GM23338 (cell line): ENCODE results near the gene TRIM37. TPM values are rescaled to one million over a fixed set of nuclear protein-coding genes. Genes with fewer than 3 reads are reported as not detected.

ENCODE experiments used
- ATAC-seq: fragments of 200-7000 bp; cut with Tn5 transposase; 3 replicates; pipeline ENCODE4 v1.9.1; 2020
- DNase-seq: peaks from one replicate; pipeline ENCODE4 v3.0.0-alpha.2; 2015; ENCODE audit warnings: low spot score
- H2AFZ ChIP-seq: fragments of 200-600 bp; sonication (generic); 2 replicates; pipeline ENCODE4 v1.8.0; 2016; ENCODE audit warnings: antibody characterized with exemption, mild to moderate bottlenecking, moderate library complexity
- H3F3A ChIP-seq: fragments of 200-600 bp; sonication (generic); replicated peaks from 2 replicates; pipeline ENCODE4 v1.8.0; 2017; ENCODE audit warnings: antibody characterized with exemption, mixed run types, low read depth
- H3K27ac ChIP-seq: fragments of 200-600 bp; sonication (generic); 2 replicates; pipeline ENCODE4 v1.6.1; 2016; ENCODE audit warnings: low read depth
- H3K27me3 ChIP-seq: fragments of 200-600 bp; sonication (generic); 2 replicates; pipeline ENCODE4 v1.8.0; 2016; ENCODE audit warnings: mild to moderate bottlenecking, mixed run types, moderate library complexity; ENCODE audit not compliant: insufficient read depth
- H3K36me3 ChIP-seq: fragments of 200-600 bp; sonication (generic); 2 replicates; pipeline ENCODE4 v1.8.0; 2016; ENCODE audit warnings: mild to moderate bottlenecking; ENCODE audit not compliant: insufficient read depth
- H3K4me1 ChIP-seq: fragments of 200-600 bp; sonication (generic); 2 replicates; pipeline ENCODE4 v1.8.0; 2016; ENCODE audit warnings: mild to moderate bottlenecking, moderate library complexity; ENCODE audit not compliant: insufficient read depth
- H3K4me2 ChIP-seq: fragments of 200-600 bp; sonication (generic); 2 replicates; pipeline ENCODE4 v1.7.1; 2017; ENCODE audit warnings: mixed run types
- H3K4me3 ChIP-seq: fragments of 200-600 bp; sonication (generic); 2 replicates; pipeline ENCODE4 v1.6.1; 2016; ENCODE audit warnings: mixed run types
- H3K79me2 ChIP-seq: fragments of 200-600 bp; sonication (generic); replicated peaks from 2 replicates; pipeline ENCODE4 v1.8.0; 2017; ENCODE audit warnings: mild to moderate bottlenecking; ENCODE audit not compliant: insufficient read depth
- H3K9me2 ChIP-seq: fragments of 200-600 bp; sonication (generic); 2 replicates; pipeline ENCODE4 v1.8.0; 2017; ENCODE audit not compliant: insufficient read depth
- H4K20me1 ChIP-seq: fragments of 200-600 bp; sonication (generic); replicated peaks from 2 replicates; pipeline ENCODE4 v1.8.0; 2017; ENCODE audit warnings: mild to moderate bottlenecking; ENCODE audit not compliant: insufficient read depth
- H3K27ac Mint-ChIP-seq: 2 replicates; pipeline ENCODE4 v1.8.0; 2020; ENCODE audit warnings: inconsistent platforms, mild to moderate bottlenecking, moderate library complexity, mixed read lengths
- H3K27me3 Mint-ChIP-seq: 3 replicates; pipeline ENCODE4 v1.8.0; 2022; ENCODE audit warnings: low read depth, mild to moderate bottlenecking, moderate library complexity, mixed read lengths, inconsistent platforms; ENCODE audit not compliant: insufficient read depth, poor library complexity
- H3K36me3 Mint-ChIP-seq: 3 replicates; pipeline ENCODE4 v1.8.0; 2021; ENCODE audit warnings: low read depth, mild to moderate bottlenecking, inconsistent platforms, moderate library complexity, mixed read lengths
- H3K4me1 Mint-ChIP-seq: 3 replicates; pipeline ENCODE4 v1.8.0; 2020; ENCODE audit warnings: mild to moderate bottlenecking, inconsistent platforms, mixed read lengths
- H3K4me3 Mint-ChIP-seq: 3 replicates; pipeline ENCODE4 v1.8.0; 2021; ENCODE audit warnings: moderate library complexity, mild to moderate bottlenecking, inconsistent platforms, mixed read lengths
- H3K9me3 Mint-ChIP-seq: 3 replicates; pipeline ENCODE4 v1.8.0; 2020; ENCODE audit warnings: moderate library complexity, mild to moderate bottlenecking, inconsistent platforms, mixed read lengths
- CREB1 ChIP-seq: fragments of 250-450 bp; sonication (Bioruptor Pico); IDR thresholded peaks from 2 replicates; pipeline ENCODE4 v1.5.0; 2020; ENCODE audit warnings: low read depth, mild to moderate bottlenecking, moderate library complexity
- EZH2phosphoT487 ChIP-seq: fragments of 200-600 bp; sonication (generic); IDR thresholded peaks from one replicate; pipeline ENCODE4 v1.8.1; 2018; ENCODE audit warnings: antibody characterized with exemption; ENCODE audit not compliant: unreplicated experiment
- NANOG ChIP-seq: IDR thresholded peaks from 2 replicates; pipeline ENCODE4 v1.6.1; 2016; ENCODE audit warnings: antibody characterized with exemption, borderline replicate concordance
- REST ChIP-seq: IDR thresholded peaks from one replicate; pipeline ENCODE4 v1.6.1; 2018; ENCODE audit warnings: antibody characterized with exemption; ENCODE audit not compliant: unreplicated experiment
- STAT1 ChIP-seq: IDR thresholded peaks from one replicate; pipeline ENCODE4 v1.6.1; 2016; ENCODE audit warnings: antibody characterized with exemption; ENCODE audit not compliant: unreplicated experiment
- ZNF331 ChIP-seq: fragments of 250-450 bp; sonication (Bioruptor Pico); IDR thresholded peaks from 2 replicates; pipeline ENCODE4 v1.5.0; 2020; ENCODE audit warnings: low read depth, mild to moderate bottlenecking, moderate library complexity
- ZNF462 ChIP-seq: fragments of 250-450 bp; sonication (Bioruptor Pico); IDR thresholded peaks from 2 replicates; pipeline ENCODE4 v1.5.0; 2020; ENCODE audit warnings: mild to moderate bottlenecking, moderate library complexity
- polyA plus RNA-seq: library from polyadenylated mRNA; unstranded; fragments of >200 nt; fragmentation: Nextera tagmentation; extraction: Ambion mirVana; gene quantifications from 2 replicates; pipeline ENCODE4 v1.2.1, GENCODE V29; 2016
- total RNA-seq: library from RNA; depleted of rRNA; stranded (reverse); fragments of >200 nt; shearing (Covaris generic); gene quantifications from 2 replicates; pipeline ENCODE4 v1.2.3, GENCODE V29; 2014

TRIM37 gene
- total and polyA plus RNA-seq, 2 experiments from 2014 or later, result 61.1 to 71.2 TPM

GRCh38 chr17:58969612-58970011 is 137.1 kb downstream of the TRIM37 start (continued):
- no peak for TF ChIP-seq ZNF462 (CRISPR knock-in tag)
- no peak for TF ChIP-seq STAT1

- H3F3A ChIP-seq, result no peaks in the 10 kb centered on the region; the same call in 1 of the 2 replicates
- Mint-ChIP-seq H3K4me3 (no peak overlapping the region), H3K27me3 (no peaks in the 10 kb centered on the region), H3K27ac (no peak overlapping the region), H3K36me3 (no peaks in the 10 kb centered on the region), H3K4me1 (peaks cover 39% of the 10 kb centered on the region), H3K9me3 (no peaks in the 10 kb centered on the region)
- DNase-seq (peak; percentile 9), ATAC-seq (no peak; the same call in 2 of the 3 replicates)
- no peaks in the 10 kb centered on the region for H3K79me2 ChIP-seq
- no peak overlapping the region for H3K27ac ChIP-seq
- H4K20me1 ChIP-seq, result no peaks in the 10 kb centered on the region
- no peak overlapping the region for H3K4me3 ChIP-seq
- 0 out of 2 replicates have a peak, but pooled peaks cover 4% of the 10 kb centered on the region for H3K36me3 ChIP-seq
- TF ChIP-seq NANOG (no peak), REST (no peak), EZH2phosphoT487 (no peak), ZNF331 (no peak), STAT1 (no peak), CREB1 (CRISPR knock-in tag) (no peak)
- peaks cover 30% of the 10 kb centered on the region for H3K4me1 ChIP-seq
- no peak overlapping the region for H2AFZ ChIP-seq
- H3K27me3 ChIP-seq, result no peaks in the 10 kb centered on the region
- peak overlapping the region; percentile 58; the same call in 1 of the 2 replicates for H3K4me2 ChIP-seq
- H3K9me2 ChIP-seq, result no peaks in the 10 kb centered on the region
Observed at GRCh38 chr17:58969156-58969555, 137.5 kb downstream of the TRIM37 start.
